IPS-NIHi11 (cell line): ENCODE data around the gene SYNGR2.
"Not testable (repeated sequence)": the region's sequence is repeated elsewhere in the genome, so short reads cannot be mapped to it uniquely, and the experiment has no call there.

Source experiments
- DNase-seq: peaks from one replicate; pipeline ENCODE4 v3.0.0; 2012; ENCODE audit warnings: mixed read lengths, low spot score

The SYNGR2 gene

DNA sequence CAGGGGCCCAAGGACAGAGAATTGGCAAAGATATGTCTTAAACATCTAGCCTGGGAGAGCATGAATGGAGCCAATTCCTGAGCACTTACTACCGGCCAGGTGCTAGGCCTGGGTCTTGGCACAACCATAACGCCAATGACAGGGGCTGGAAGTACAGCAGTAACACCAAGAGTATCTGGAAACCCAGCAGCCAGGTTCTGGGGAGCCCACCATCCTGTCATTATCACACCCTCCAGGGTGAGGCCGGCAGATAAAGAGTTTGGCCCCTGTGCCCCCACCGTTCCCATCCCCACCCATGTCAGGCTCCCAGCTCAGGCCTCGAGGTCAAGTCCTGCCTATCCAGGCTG, 38.3 kb upstream of the SYNGR2 start:
- DNase-seq = no peak

- no peak for DNase-seq
Observed at GRCh38 chr17:78130437-78131101, 37.8 kb upstream of the SYNGR2 start, which contains the start of gene TMC8. TSS of gene TMC8 (plus strand) at chr17:78130771. CDS start at chr17:78131589, 818 bp downstream.

DNA sequence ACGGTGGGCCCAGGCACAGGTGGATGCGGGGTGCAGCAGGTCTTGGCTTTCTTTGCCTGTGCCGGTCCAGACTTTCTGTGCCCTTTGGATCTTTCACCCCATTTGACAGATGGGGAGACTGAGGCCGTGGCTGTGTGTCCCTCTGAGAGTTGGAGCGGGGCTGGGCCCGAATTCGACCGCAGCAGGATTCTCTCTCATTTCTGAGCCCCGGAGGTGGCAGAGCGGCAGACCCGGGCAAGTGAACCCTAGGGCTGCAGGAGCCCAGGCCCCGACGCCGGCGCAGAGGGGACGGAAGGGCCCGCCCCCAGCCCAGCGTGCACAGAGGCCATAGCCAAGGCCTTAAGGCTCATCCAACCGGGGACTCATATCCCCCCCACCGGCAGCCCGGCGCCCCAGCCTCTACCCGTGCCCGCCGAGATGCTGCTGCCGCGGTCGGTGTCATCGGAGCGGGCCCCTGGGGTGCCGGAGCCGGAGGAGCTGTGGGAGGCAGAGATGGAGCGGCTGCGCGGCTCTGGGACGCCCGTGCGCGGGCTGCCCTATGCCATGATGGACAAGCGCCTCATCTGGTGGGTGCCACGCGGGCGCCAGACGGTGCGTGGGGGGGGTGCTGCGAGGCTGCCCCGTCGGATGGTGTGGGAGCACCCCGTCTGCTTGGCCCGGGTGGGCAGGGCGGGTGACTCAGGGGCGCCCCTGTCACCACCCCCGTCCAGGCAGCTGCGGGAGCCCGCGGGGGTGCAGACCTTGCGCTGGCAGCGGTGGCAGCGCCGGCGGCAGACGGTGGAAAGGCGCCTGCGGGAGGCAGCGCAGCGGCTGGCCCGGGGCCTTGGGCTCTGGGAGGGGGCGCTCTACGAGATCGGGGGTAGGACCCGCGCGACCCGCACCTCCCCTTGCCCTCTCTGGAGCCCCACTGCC, 37.0 kb upstream of the SYNGR2 start:
- no peak for DNase-seq

GRCh38 chr17:78132084-78132676, 36.2 kb upstream of the SYNGR2 start:
- DNase-seq = peak; percentile 62

DNA sequence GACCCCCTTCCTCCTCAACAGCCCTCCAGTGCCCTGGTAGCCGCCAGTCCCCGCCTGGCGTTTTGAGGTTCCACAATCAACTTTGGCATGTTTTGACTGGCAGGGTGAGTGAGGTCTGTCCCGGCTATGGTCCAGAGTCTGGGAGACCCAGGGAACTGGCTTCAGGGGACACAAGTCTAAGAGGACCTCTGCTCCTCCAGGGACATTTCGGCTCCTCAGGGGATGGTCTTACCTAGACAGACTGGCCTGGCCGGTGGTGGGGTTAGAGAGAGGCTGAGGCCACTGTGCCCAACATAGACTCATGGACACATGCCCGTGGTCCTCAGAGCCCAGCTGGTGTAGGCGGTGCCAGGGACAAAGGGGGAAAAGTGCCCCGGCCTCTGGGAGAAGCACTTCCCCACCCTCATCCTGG, 35.6 kb upstream of the SYNGR2 start:
- DNase-seq = no peak

DNA sequence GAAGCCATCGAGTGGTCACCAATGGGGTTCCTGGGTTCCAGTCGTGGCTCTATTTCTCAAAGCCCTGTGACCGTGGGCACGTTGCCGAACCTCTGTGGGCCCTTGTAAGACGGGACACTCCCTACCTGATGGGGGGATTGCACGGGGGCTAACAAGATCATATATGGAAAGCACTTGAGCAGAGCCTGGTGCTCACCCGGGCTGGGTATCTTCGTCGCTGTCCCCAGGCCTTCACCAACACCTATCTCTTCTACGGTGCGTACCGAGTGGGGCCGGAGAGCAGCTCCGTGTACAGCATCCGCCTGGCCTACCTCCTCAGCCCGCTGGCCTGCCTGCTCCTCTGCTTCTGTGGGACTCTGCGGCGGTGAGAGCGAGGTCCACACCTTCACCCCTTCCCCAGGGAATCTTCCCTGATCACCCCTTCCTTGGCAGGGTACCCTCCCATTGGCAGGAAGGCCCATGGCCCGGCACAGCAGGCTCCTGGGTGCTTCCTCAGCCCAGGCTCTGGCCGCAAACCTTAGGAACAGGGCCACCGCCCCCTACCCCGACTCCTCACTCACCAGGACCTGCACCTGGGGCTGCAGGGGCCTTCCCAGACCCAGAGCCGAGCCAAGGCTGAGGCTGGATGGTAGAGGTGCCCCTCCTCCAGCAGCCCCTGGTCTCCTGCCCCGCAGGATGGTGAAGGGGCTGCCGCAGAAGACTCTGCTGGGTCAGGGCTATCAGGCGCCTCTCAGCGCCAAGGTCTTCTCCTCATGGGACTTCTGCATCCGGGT, 35.0 kb upstream of the SYNGR2 start:
- DNase-seq = no peak

- peak; percentile 76 for DNase-seq
Observed at GRCh38 chr17:78133971-78134898, 34.1 kb upstream of the SYNGR2 start.

GRCh38 chr17:78134899-78135385, 33.4 kb upstream of the SYNGR2 start:
- no peak for DNase-seq

GRCh38 chr17:78135858-78136500, 32.4 kb upstream of the SYNGR2 start:
- DNase-seq = no peak

DNA sequence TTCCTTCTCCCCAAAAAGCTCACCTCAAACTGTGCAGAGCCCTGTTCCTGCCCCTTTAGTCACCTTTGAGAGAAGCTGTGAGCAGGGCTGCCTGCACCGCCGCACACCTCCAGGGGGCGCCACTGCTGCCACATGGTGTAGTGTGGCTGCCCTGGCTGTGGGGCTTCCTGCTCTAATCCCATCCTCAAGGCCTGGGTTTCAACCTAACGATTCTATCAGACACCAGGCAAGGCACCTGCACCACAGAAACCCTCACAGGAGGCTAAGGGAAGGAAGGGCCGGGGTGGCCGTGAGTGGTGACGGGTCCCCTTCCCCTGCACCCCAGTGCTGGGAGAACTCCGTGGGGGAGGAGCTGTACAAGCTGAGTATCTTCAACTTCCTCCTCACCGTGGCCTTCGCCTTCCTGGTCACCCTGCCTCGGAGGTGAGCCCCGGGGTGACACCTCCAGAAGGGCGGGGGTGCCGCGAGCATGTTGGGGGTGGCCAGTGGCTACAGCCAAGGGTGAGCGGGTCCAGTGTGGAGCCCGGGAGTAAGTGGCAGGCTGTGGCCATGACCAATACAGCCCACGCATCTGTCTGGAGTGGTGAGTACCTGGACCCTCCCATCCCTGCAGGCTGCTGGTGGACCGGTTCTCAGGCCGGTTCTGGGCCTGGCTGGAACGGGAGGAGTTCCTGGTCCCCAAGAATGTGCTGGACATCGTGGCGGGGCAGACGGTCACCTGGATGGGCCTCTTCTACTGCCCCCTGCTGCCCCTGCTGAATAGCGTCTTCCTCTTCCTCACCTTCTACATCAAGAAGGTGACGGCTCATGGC, 30.8 kb upstream of the SYNGR2 start:
- DNase-seq = no peak

- DNase-seq = no peak
Observed at GRCh38 chr17:78138204-78139060, 29.9 kb upstream of the SYNGR2 start.

DNA sequence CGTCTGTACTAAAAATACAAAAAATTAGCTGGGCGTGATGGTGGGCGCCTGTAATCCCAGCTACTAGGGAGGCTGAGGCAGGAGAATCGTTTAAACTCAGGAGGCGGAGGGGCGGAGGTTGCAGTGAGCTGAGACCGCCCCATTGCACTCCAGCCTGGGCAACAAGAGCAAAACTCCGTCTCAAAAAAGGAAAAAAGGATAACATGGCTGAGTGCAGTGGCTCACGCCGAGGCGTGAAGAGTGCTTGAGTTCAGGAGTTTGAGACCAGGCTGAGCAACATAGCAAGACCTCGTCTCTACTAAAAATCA, 28.6 kb upstream of the SYNGR2 start:
- DNase-seq = not testable (repeated sequence)

GRCh38 chr17:78140169-78141051, 28.0 kb upstream of the SYNGR2 start:
- peak; percentile 94 for DNase-seq

GRCh38 chr17:78141437-78142118, 26.8 kb upstream of the SYNGR2 start:
- DNase-seq = no peak

- DNase-seq = no peak
Observed at GRCh38 chr17:78142119-78142861, 26.1 kb upstream of the SYNGR2 start.
